Chondrocyte (in vitro differentiated cells): ENCODE measurements around the gene PHC3. TPM values are rescaled to one million over a fixed set of nuclear protein-coding genes. Genes with fewer than 3 reads are reported as not detected.
A peak's percentile ranks its signal among the peaks of the same experiment; 100 is the strongest.

Experiments
- DNase-seq: peaks from one replicate; pipeline ENCODE4 v3.0.0; 2021; ENCODE audit warnings: mixed read lengths, low spot score
- H3K27ac Mint-ChIP-seq: one replicate; pipeline ENCODE4 v1.8.0; 2021; ENCODE audit warnings: mild to moderate bottlenecking, moderate library complexity, mixed read lengths; ENCODE audit not compliant: unreplicated experiment
- H3K27me3 Mint-ChIP-seq: 2 replicates; pipeline ENCODE4 v1.8.0; 2021; ENCODE audit warnings: low read depth, mixed read lengths
- H3K36me3 Mint-ChIP-seq: 2 replicates; pipeline ENCODE4 v1.8.0; 2021; ENCODE audit warnings: low read depth, mixed read lengths
- H3K4me1 Mint-ChIP-seq: 2 replicates; pipeline ENCODE4 v1.8.0; 2021; ENCODE audit warnings: low read depth, mild to moderate bottlenecking, mixed read lengths
- H3K4me3 Mint-ChIP-seq: one replicate; pipeline ENCODE4 v1.8.0; 2021; ENCODE audit warnings: mild to moderate bottlenecking, moderate library complexity, mixed read lengths; ENCODE audit not compliant: unreplicated experiment
- H3K9me3 Mint-ChIP-seq: 2 replicates; pipeline ENCODE4 v1.8.0; 2021; ENCODE audit warnings: low read depth, mixed read lengths
- CTCF ChIP-seq: fragments of 200-600 bp; sonication (generic); IDR thresholded peaks from 2 replicates; pipeline ENCODE4 v1.5.0; 2021; ENCODE audit warnings: antibody characterized with exemption, mild to moderate bottlenecking, moderate library complexity
- total RNA-seq: library from RNA; stranded (reverse); gene quantifications from 3 replicates; pipeline ENCODE4 v1.2.1, GENCODE V29; 2021

The PHC3 gene
- total RNA-seq, 1 donor from 2014 or later: 45.8 TPM

- Mint-ChIP-seq H3K9me3 (no peaks in the 10 kb centered on the region), H3K27ac (no peak overlapping the region), H3K4me3 (no peak overlapping the region), H3K36me3 (peaks cover 23% of the 10 kb centered on the region), H3K27me3 (no peaks in the 10 kb centered on the region), H3K4me1 (peaks cover 13% of the 10 kb centered on the region)
- DNase-seq: no peak
- TF ChIP-seq CTCF: no peak
These were observed 70.3 kb downstream of the PHC3 start for GRCh38 chr3:170111147-170111771.

- Mint-ChIP-seq H3K9me3 (no peaks in the 10 kb centered on the region), H3K27me3 (no peaks in the 10 kb centered on the region), H3K27ac (no peak overlapping the region), H3K4me1 (peaks cover 13% of the 10 kb centered on the region), H3K4me3 (no peak overlapping the region), H3K36me3 (peaks cover 20% of the 10 kb centered on the region)
- TF ChIP-seq CTCF: no peak
- no peak for DNase-seq
These were observed 71.8 kb downstream of the PHC3 start for GRCh38 chr3:170109579-170110293.

GRCh38 chr3:170108955-170109354 is 72.6 kb downstream of the PHC3 start:
- Mint-ChIP-seq H3K4me1 (peaks cover 13% of the 10 kb centered on the region), H3K4me3 (no peak overlapping the region), H3K27me3 (no peaks in the 10 kb centered on the region), H3K27ac (no peak overlapping the region), H3K9me3 (no peaks in the 10 kb centered on the region), H3K36me3 (peaks cover 18% of the 10 kb centered on the region)
- no peak for TF ChIP-seq CTCF
- DNase-seq: no peak

- TF ChIP-seq CTCF: no peak
- DNase-seq: no peak
These were observed 73.6 kb downstream of the PHC3 start for GRCh38 chr3:170107941-170108340.

GRCh38 chr3:170102431-170102830 is 79.1 kb downstream of the PHC3 start:
- Mint-ChIP-seq H3K36me3 (peaks cover 26% of the 10 kb centered on the region), H3K27me3 (no peaks in the 10 kb centered on the region), H3K4me1 (peaks cover 5% of the 10 kb centered on the region), H3K27ac (no peak overlapping the region), H3K9me3 (no peaks in the 10 kb centered on the region), H3K4me3 (no peak overlapping the region)
- no peak for DNase-seq
- no peak for TF ChIP-seq CTCF

More at GRCh38 chr3:170107941-170108340, 73.6 kb downstream of the PHC3 start:
- Mint-ChIP-seq H3K4me3 (no peak overlapping the region), H3K27me3 (no peaks in the 10 kb centered on the region), H3K9me3 (no peaks in the 10 kb centered on the region), H3K27ac (peak overlapping the region; percentile 55), H3K4me1 (peaks cover 13% of the 10 kb centered on the region), H3K36me3 (peaks cover 13% of the 10 kb centered on the region)
